Measurements from ENCODE around the gene GLDN.

GLDN gene

DNA sequence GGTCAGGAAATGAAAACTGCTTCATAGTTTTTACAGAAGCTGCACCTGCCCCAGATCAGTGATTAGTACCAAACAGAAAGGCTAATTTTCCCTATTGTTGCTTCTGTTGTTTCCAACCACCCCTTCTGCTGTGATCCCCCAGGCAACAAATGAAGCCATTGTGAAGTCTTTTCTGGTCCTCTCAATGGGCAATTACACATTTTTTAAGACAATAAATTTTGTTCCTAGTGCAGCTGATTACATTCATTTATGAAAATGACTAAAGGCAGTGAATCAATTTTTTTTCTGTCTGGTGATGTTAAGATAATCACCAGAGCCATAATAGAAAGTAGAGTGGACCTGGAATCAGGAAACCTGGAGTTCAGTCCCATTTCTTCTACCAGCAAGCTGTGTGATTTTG is 32.7 kb downstream of the GLDN start:
- no peaks in the 10 kb centered on the region for H3K4me1 ChIP-seq (ENCODE audit: control insufficient read depth in 1 of 2, insufficient read depth in 1 of 2, low read depth in 1 of 2, low read length in 1 of 2)
- no peak overlapping the region for H3K27ac ChIP-seq
- no peaks in the 10 kb centered on the region for H3K9me3 ChIP-seq
- no peak overlapping the region for H3K4me3 ChIP-seq (ENCODE audit: low read depth in 1 of 2, low read length in 1 of 2)
- TF ChIP-seq CTCF (IDR thresholded peaks at IDR 0.05), result no peak
- H3K27me3 ChIP-seq, result no peaks in the 10 kb centered on the region
- H3K36me3 ChIP-seq, result peaks cover 9% of the 10 kb centered on the region

DNA sequence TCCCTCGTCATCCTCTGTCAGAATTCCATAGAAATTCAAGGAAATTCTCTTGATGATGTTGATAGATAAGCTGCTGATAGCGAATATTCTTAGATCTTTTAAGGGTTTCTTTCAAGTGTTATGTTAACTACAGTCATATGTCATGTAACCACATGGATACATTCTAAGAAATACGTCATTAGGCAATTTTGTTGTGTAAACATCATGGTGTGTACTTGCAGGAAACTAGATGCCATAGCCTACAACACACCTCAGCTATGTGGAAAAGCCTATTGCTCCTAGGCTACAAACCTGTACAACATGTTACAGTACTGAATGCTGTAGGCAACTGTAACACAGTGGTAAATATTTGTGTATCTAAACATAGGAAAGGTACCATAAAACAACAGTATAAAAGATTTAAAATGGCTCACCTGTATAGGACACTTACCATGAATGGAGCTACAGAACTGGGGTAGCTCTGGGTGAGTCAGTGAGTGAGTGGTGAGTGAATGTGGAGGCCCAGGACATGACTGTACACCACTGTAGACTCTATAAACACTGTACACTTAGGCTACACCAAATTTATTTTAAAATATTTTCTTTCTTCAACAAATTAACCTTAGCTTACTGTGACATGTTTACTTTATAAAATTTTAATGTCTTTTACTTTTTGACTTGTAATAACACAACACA is 34.6 kb downstream of the GLDN start:
- H3K9me3 ChIP-seq, result no peaks in the 10 kb centered on the region
- H3K27ac ChIP-seq, result no peak overlapping the region
- H3K4me3 ChIP-seq (ENCODE audit: low read depth in 1 of 2, low read length in 1 of 2), result no peak overlapping the region
- no peaks in the 10 kb centered on the region for H3K36me3 ChIP-seq
- no peaks in the 10 kb centered on the region for H3K27me3 ChIP-seq
- H3K4me1 ChIP-seq (ENCODE audit: control insufficient read depth in 1 of 2, insufficient read depth in 1 of 2, low read depth in 1 of 2, low read length in 1 of 2), result no peaks in the 10 kb centered on the region
- TF ChIP-seq CTCF (IDR thresholded peaks at IDR 0.05), result no peak

- Histone ChIP-seq H3K4me1 (ENCODE audit: control insufficient read depth in 1 of 2, insufficient read depth in 1 of 2, low read depth in 1 of 2, low read length in 1 of 2) (no peaks in the 10 kb centered on the region), H3K9me3 (no peaks in the 10 kb centered on the region), H3K4me3 (ENCODE audit: low read depth in 1 of 2, low read length in 1 of 2) (no peak overlapping the region)
Measured at GRCh38 chr15:51377038-51377786, 35.8 kb downstream of the GLDN start.

DNA sequence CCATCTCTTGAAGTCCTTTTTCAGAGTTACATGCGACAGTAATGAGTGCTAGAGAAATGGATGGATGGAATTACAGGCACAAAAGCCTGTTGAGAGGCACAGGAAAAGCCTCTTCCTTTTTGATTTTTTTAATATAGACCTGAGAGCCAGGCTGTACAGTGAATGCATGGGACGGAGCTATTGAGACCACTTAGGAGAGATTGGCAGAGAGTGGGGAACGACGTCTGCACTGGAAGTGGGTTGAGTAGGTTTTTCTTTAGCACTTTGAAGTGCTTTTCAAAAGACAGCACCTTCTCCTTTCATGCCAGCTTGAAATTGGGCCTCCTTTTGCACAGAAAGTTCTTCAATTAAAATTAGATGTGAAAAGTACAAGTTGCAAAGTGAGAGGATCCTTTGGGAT is 37.0 kb downstream of the GLDN start:
- no peaks in the 10 kb centered on the region for H3K27me3 ChIP-seq
- H3K36me3 ChIP-seq, result no peaks in the 10 kb centered on the region
- H3K4me1 ChIP-seq (ENCODE audit: control insufficient read depth in 1 of 2, insufficient read depth in 1 of 2, low read depth in 1 of 2, low read length in 1 of 2), result no peaks in the 10 kb centered on the region
- no peak overlapping the region for H3K27ac ChIP-seq
- no peaks in the 10 kb centered on the region for H3K9me3 ChIP-seq
- TF ChIP-seq CTCF (IDR thresholded peaks at IDR 0.05), result no peak
- no peak overlapping the region for H3K4me3 ChIP-seq (ENCODE audit: low read depth in 1 of 2, low read length in 1 of 2)

More at GRCh38 chr15:51377038-51377786, 35.8 kb downstream of the GLDN start:
- Histone ChIP-seq H3K36me3 (no peaks in the 10 kb centered on the region), H3K27ac (no peak overlapping the region), H3K27me3 (no peaks in the 10 kb centered on the region)
- no peak for TF ChIP-seq CTCF (IDR thresholded peaks at IDR 0.05)

DNA sequence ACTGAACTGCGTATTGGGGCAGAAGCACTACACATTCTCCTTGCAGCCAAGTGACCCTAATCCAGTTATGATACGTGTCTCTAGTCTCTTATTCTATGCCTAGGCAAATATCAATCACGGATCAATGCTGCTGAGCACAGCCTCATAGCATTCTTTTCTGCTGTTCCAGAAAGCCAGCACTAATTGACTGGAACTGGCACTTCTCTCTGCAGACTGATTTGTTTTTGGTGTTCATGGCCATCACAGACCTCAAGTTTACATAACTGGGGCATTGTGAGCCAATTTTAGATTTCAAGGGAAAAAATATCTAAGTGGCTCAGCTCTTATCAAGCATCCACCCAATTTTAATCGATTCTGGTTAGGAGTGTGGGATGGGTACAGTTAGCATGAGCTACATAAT is 37.9 kb downstream of the GLDN start:
- Histone ChIP-seq H3K4me1 (ENCODE audit: control insufficient read depth in 1 of 2, insufficient read depth in 1 of 2, low read depth in 1 of 2, low read length in 1 of 2) (no peaks in the 10 kb centered on the region), H3K4me3 (ENCODE audit: low read depth in 1 of 2, low read length in 1 of 2) (no peak overlapping the region), H3K27ac (no peak overlapping the region), H3K27me3 (no peaks in the 10 kb centered on the region), H3K36me3 (peaks cover 5% of the 10 kb centered on the region), H3K9me3 (no peaks in the 10 kb centered on the region)
- no peak for TF ChIP-seq CTCF (IDR thresholded peaks at IDR 0.05)

All from neutrophil (primary cell).